HUES48 (cell line): ENCODE measurements around the gene SPATA32.

Source experiments
- H3K27ac ChIP-seq: one replicate; pipeline ENCODE4 v1.7.0; 2013; ENCODE audit warnings: low read depth, low read length, inconsistent platforms
- H3K27me3 ChIP-seq: 2 replicates; pipeline ENCODE4 v1.6.1; 2013; ENCODE audit warnings: mild to moderate bottlenecking, low read length; ENCODE audit not compliant: control insufficient read depth, insufficient read depth
- H3K36me3 ChIP-seq: 2 replicates; pipeline ENCODE4 v1.6.1; 2013; ENCODE audit warnings: low read length; ENCODE audit not compliant: control insufficient read depth, insufficient read depth
- H3K4me1 ChIP-seq: 2 replicates; pipeline ENCODE4 v1.6.1; 2013; ENCODE audit warnings: mild to moderate bottlenecking, low read length; ENCODE audit not compliant: control insufficient read depth, insufficient read depth
- H3K4me3 ChIP-seq: 2 replicates; pipeline ENCODE4 v1.5.1; 2013; ENCODE audit warnings: mild to moderate bottlenecking, low read depth, low read length
- H3K9ac ChIP-seq: 2 replicates; pipeline ENCODE4 v1.6.1; 2013; ENCODE audit warnings: mild to moderate bottlenecking, low read depth, low read length, moderate library complexity
- H3K9me3 ChIP-seq: 2 replicates; pipeline ENCODE4 v1.6.1; 2013; ENCODE audit warnings: low read length; ENCODE audit not compliant: control insufficient read depth, insufficient read depth

Gene SPATA32

DNA sequence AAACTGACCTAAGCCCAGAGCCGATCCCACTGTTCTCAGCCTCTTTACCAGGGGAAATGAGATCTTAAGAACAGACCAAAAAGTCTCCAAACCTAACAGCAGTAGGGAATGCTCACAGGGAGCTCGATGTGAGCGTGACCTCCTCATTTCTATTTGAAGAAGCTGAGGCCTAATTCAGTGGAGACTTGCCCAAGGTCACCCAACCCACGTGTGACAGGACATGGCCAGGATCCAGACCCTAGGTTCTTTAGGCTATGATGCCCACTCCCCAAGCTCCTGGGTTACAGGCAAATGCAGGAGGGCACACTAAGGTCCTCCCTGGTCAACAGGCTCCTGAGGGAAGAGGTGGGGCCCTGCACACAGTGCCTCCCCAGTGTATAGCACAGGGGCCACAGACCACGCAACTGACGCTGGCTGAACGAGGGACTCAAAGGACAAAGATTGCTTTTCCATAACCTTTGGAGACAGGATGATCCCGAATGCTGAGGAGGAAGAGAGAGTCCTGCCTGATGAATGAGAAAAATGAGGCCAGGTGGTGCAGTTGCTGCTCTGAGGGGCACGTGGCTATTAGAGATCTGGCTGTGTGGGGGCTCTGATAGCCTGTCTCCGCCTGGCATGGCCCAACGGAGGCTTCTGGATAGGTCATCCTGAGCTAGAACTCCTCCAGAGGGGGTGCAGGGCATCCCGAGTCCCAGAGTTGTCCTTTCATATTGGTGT lies 31.0 kb upstream of the SPATA32 start:
- Histone ChIP-seq H3K4me1 (no peaks in the 10 kb centered on the region), H3K36me3 (peaks cover 3% of the 10 kb centered on the region; the same call in 1 of the 2 replicates)

DNA sequence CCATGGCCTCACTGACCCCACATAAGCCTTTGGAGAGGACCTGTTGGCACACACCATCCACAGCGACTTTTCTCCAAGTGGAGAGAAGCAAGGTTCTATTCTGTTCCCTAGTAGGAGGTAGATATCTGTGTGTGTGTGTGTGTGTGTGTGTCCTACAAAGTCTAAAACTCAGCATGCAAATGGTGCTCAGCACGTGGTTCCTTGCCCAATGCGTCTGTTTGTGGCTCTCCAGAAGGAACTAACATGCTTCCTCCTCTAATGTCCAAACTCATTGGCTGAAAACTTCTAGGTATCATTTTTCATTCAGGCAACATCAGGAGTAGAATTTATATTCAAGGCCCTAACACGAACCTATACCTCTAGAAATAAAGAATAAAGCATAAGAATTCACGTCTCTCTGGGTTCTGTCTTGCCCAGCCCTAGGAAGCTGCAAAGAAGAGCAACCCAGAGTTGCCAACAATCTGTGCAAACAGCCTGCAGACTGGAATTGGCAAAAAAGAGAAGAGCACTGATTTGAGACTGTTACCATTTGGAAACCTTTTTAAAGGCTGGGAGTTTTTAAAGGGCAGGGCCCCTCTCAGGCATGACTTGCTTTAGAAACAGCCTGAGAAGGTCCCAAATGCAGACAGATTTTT lies 29.4 kb upstream of the SPATA32 start:
- H3K9me3 ChIP-seq = no peaks in the 10 kb centered on the region
- no peak overlapping the region for H3K4me3 ChIP-seq
- H3K9ac ChIP-seq = no peak overlapping the region
- H3K27ac ChIP-seq = no peak overlapping the region
- no peaks in the 10 kb centered on the region for H3K4me1 ChIP-seq
- no peaks in the 10 kb centered on the region for H3K27me3 ChIP-seq
- H3K36me3 ChIP-seq = peaks cover 11% of the 10 kb centered on the region; the same call in 1 of the 2 replicates

More for the DNA sequence above, 31.0 kb upstream of the SPATA32 start:
- Histone ChIP-seq H3K9me3 (no peaks in the 10 kb centered on the region), H3K9ac (no peak overlapping the region), H3K27me3 (no peaks in the 10 kb centered on the region), H3K27ac (no peak overlapping the region), H3K4me3 (no peak overlapping the region)

DNA sequence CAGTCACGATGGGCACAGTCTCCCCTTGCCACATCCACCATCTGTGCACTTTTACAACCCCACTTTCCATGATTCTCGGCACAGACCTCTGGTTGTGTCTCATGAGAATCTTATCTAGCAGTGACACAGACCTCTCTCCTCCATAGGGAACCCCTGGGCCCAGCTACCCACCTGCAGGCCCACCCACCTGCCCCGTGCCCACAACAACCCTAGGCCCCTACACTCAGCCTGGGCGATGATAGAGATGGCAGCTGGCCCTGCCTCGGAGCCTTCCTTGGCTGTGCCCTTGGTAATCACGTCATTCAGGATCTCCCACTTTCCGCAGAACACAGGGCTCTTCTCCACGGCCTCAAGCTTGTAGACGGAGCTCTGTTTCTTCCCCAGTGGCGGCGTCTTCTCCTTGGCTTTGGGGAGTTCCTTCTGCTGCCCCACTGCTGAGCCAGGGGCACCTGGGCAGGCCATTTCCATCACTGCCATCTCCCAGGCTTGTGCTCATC lies 28.4 kb upstream of the SPATA32 start:
- Histone ChIP-seq H3K9me3 (no peaks in the 10 kb centered on the region), H3K27ac (no peak overlapping the region), H3K27me3 (no peaks in the 10 kb centered on the region), H3K4me1 (no peaks in the 10 kb centered on the region), H3K36me3 (peaks cover 12% of the 10 kb centered on the region; the same call in 1 of the 2 replicates), H3K4me3 (no peak overlapping the region), H3K9ac (no peak overlapping the region)

DNA sequence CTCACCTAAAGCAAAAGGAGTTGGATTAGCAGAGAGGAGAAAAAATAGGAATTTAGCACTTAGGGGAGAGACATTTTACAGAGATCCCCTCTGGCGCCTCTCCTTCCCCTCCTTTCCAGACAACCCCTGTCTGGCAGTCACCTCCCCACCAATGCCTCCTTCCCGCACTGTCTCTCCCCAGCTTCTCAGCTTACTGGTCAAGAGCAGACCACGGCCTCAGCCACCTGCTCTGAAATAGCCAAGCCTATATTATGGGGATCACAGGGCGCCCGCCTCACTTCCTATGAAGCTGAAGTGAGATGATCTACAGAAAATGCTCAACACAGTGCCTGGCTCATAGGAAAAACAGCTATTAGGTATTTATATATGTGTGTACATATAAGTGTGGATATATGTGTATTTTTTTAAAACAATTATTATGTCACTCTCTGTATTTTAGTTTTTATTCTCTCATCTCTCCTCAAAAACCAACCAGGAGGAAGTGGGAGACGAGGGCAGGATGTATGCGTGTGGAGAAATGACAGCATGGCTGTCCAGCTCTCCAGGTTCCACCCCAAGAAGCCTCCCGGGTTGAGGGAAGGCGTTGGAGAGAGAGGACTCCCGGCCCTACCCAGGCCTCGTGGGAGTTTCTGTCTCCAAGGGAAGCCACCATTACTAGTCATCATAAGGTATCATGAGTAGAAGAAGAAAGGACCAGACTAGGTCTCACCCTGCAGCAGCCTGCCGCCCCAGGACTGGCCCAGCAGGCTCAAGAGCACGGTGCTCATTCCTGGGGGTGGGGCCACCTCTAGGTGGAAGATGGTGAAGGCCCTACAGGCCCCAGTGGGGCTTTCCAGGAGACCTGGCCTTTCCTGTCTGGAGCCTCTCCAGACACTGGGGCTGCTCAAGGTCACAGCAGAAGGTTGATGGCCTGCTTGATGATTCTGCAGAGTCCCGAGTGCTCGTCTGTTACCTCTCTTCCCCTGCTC lies 27.7 kb upstream of the SPATA32 start:
- Histone ChIP-seq H3K36me3 (peaks cover 13% of the 10 kb centered on the region; the same call in 1 of the 2 replicates), H3K27ac (no peak overlapping the region), H3K27me3 (no peaks in the 10 kb centered on the region), H3K4me1 (no peaks in the 10 kb centered on the region), H3K9ac (no peak overlapping the region), H3K4me3 (no peak overlapping the region), H3K9me3 (no peaks in the 10 kb centered on the region)

DNA sequence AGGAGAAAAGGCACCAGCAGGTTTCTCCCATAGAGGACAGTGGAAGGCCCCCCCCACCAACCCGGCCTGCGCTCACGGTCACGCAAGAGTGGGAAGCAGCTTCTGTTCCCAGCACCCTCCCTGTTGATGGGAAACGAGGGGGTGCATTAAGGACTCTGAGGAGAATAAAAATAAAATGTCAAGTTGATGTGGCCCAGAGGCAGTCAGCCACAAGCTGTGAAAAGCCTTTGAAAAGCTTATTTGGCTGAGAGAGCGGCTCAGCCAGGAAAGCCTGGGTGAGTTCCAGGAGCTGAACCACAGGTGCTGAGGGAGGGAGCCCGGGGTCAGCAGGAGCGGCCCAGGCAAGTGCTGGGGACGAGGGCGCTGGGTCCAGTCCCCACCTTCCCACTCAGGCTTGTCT lies 26.9 kb upstream of the SPATA32 start:
- no peaks in the 10 kb centered on the region for H3K4me1 ChIP-seq
- H3K9me3 ChIP-seq = no peaks in the 10 kb centered on the region
- no peak overlapping the region for H3K27ac ChIP-seq
- peaks cover 21% of the 10 kb centered on the region for H3K36me3 ChIP-seq
- no peaks in the 10 kb centered on the region for H3K27me3 ChIP-seq
- no peak overlapping the region for H3K4me3 ChIP-seq
- no peak overlapping the region for H3K9ac ChIP-seq

DNA sequence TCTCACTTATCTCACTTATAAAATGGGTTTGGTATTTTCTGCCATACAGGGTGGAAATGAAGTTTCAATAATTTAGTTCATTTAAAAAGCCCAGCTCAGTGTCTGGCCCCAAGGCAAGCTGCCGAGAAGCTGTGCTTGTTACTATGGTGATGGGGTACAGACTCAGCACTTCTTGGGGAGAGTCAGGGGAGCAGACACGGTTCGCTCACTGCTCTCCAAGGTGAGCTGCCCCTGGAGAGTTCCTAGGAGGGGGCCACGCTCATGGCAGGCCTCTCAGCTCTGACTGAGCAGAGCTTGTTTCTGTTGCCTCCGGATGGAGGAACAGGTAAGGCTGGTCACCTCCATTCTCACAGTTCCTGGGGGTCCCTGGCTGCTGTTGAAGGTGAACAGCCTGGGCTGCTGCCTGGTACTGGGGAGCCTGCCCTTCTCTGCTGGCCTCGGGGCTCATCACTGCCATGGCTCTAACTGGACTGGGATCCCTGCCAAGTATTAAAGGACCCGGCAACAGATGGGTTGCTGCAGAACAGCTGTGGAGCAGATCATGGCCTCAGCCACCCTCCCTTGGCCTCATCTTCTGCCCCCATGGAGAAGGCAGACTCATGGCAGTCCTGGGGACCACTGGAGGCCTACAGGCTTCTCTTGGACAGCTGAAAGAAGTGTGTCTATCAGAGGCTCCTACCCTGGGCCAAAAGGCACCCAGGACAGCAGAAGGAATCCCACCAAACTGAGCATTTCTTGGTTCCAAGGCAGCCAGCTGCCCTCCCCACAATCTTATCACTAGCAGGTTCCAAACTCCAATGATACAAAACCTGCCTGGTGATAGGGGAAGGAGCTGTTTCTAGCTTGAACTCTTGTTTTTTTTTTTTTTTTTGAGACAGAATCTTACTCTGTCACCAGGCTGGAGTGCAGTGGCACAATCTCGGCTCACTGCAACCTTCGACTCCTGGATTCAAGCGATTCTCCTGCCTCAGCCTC lies 25.9 kb upstream of the SPATA32 start:
- no peaks in the 10 kb centered on the region for H3K9me3 ChIP-seq
- no peak overlapping the region for H3K4me3 ChIP-seq
- no peaks in the 10 kb centered on the region for H3K27me3 ChIP-seq
- H3K9ac ChIP-seq = no peak overlapping the region
- no peak overlapping the region for H3K27ac ChIP-seq
- peaks cover 31% of the 10 kb centered on the region for H3K36me3 ChIP-seq
- H3K4me1 ChIP-seq = no peaks in the 10 kb centered on the region

DNA sequence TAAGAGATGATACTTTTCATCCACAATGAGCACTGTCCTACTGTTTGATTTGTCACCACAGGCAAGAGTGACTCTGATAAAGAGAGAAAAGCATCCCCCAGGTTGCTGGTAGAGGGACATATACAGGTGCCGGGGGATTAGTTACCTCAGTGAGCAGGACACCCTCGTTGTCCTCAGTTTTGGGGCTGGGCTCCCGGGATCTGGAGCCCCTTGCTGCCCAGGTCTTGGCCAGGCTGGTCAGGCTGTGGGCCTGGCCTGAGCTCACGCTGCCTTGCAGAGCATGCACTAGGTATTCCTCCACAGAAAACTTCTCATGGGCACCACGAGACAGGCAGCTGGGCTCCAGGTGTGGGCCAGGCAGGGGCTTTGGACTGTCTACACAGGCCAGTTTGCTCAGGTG lies 24.4 kb upstream of the SPATA32 start:
- Histone ChIP-seq H3K4me3 (no peak overlapping the region), H3K27me3 (no peaks in the 10 kb centered on the region), H3K36me3 (peaks cover 35% of the 10 kb centered on the region), H3K4me1 (no peaks in the 10 kb centered on the region), H3K27ac (no peak overlapping the region), H3K9ac (no peak overlapping the region), H3K9me3 (no peaks in the 10 kb centered on the region)

DNA sequence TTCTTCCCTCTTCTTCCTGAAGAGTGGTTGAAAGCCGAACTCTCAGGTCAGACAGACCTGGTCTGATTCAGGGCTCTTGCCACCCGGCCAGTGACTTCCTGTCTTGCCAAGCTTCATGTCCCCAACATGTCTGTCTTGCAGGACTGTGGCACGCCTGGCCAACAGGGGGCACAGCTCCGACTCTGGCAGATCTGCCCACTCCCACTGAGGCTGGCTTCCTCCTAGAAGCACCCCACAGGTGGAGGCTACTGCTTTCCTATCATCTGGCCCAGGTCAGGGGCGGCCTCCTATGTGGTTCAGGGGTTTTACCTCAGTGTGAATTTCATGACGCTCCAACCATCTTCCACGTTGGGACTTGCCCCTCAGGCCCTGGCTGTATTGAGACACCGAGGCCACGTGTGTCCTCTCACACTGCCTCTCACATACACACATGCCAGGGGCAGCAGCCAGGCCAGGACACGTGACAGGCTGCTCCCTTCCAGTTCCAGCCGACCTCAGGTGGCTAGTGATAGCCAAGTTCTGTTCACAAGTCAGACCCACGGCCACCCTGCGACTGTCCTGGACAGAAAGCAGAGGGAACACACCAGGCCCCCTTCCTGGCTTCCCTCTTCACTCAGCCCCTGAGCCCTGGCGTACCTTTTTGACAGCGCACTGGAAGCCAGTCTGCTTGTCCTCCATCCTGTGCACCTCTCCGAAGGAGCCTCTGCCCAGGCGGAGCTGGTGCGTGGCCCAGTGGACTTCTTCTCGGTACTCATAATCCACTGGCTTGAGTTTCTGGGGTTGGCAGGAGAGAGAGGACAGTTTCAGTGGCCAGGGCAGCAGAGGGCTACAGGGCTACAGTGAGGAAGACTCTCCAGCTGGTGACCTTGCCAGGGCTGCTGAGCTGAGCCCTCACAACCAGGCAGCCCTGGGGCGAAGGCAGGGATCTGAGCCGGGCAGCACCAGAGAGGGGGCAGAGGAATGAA lies 22.6 kb upstream of the SPATA32 start:
- no peaks in the 10 kb centered on the region for H3K9me3 ChIP-seq
- H3K27ac ChIP-seq = no peak overlapping the region
- H3K9ac ChIP-seq = no peak overlapping the region
- no peaks in the 10 kb centered on the region for H3K27me3 ChIP-seq
- peaks cover 39% of the 10 kb centered on the region for H3K36me3 ChIP-seq
- H3K4me3 ChIP-seq = no peak overlapping the region
- H3K4me1 ChIP-seq = no peaks in the 10 kb centered on the region

DNA sequence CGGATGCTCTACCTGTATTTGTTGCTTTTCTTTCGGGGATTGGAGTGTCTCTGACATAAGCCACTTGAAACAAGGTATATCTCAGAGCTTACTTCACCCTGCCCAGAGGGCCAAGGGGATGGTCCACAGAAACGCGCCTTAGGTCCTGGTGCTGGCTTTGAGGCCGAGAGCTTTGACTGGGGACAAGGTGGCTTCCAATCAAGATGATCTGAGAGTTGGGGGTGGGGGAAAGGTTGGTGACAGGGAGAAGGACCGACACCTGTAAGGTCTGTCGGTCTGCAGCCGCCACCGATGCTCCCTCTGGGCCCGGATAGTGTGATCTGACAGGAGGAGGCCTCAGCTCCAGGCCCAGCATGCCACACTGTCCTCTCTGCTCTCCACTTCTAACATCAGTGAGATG lies 21.8 kb upstream of the SPATA32 start:
- Histone ChIP-seq H3K4me1 (no peaks in the 10 kb centered on the region), H3K27ac (no peak overlapping the region), H3K9ac (no peak overlapping the region)

More for the DNA sequence above, 21.8 kb upstream of the SPATA32 start:
- Histone ChIP-seq H3K27me3 (no peaks in the 10 kb centered on the region), H3K9me3 (no peaks in the 10 kb centered on the region), H3K36me3 (peaks cover 39% of the 10 kb centered on the region), H3K4me3 (no peak overlapping the region)
